HEK293 (cell line): ENCODE data around the gene SLFNL1.

ENCODE experiments used
- GLIS2 ChIP-seq: fragments of 450-650 bp; formaldehyde crosslinking; IDR thresholded peaks from 2 replicates; pipeline ENCODE4 v1.5.1; 2016; ENCODE audit warnings: missing biosample characterization, missing genetic modification characterization
- KLF1 ChIP-seq: fragments of 450-650 bp; formaldehyde crosslinking; IDR thresholded peaks from 2 replicates; pipeline ENCODE4 v1.5.1; 2016; ENCODE audit warnings: missing biosample characterization, missing genetic modification characterization
- MYNN ChIP-seq: fragments of 450-650 bp; formaldehyde crosslinking; IDR thresholded peaks from 2 replicates; pipeline ENCODE4 v1.5.1; 2016; ENCODE audit warnings: missing biosample characterization, missing genetic modification characterization, borderline replicate concordance
- RBAK ChIP-seq: fragments of 450-650 bp; formaldehyde crosslinking; IDR thresholded peaks from 2 replicates; pipeline ENCODE4 v1.5.1; 2016; ENCODE audit warnings: missing biosample characterization, missing genetic modification characterization
- REPIN1 ChIP-seq: fragments of 450-650 bp; formaldehyde crosslinking; IDR thresholded peaks from 2 replicates; pipeline ENCODE4 v1.5.1; 2017; ENCODE audit warnings: missing biosample characterization, missing genetic modification characterization, low read depth
- SP2 ChIP-seq: fragments of 450-650 bp; formaldehyde crosslinking; IDR thresholded peaks from 2 replicates; pipeline ENCODE4 v1.5.1; 2016; ENCODE audit warnings: missing biosample characterization, missing genetic modification characterization
- ZBTB49 ChIP-seq: fragments of 450-650 bp; formaldehyde crosslinking; IDR thresholded peaks from 2 replicates; pipeline ENCODE4 v1.5.1; 2016; ENCODE audit warnings: missing biosample characterization, missing genetic modification characterization, low read depth
- ZBTB7A ChIP-seq: fragments of 450-650 bp; formaldehyde crosslinking; IDR thresholded peaks from 2 replicates; pipeline ENCODE4 v1.5.1; 2016; ENCODE audit warnings: low read depth, missing biosample characterization, missing genetic modification characterization
- ZBTB8A ChIP-seq: fragments of 450-650 bp; formaldehyde crosslinking; IDR thresholded peaks from 2 replicates; pipeline ENCODE4 v1.5.1; 2016; ENCODE audit warnings: missing biosample characterization, missing genetic modification characterization
- ZNF114 ChIP-seq: fragments of 450-650 bp; formaldehyde crosslinking; IDR thresholded peaks from 2 replicates; pipeline ENCODE4 v1.5.0; 2017; ENCODE audit warnings: missing biosample characterization, missing genetic modification characterization
- ZNF211 ChIP-seq: fragments of 450-650 bp; formaldehyde crosslinking; IDR thresholded peaks from 2 replicates; pipeline ENCODE4 v1.5.1; 2016; ENCODE audit warnings: low read depth, missing biosample characterization, missing genetic modification characterization
- ZNF292 ChIP-seq: fragments of 450-650 bp; formaldehyde crosslinking; IDR thresholded peaks from 2 replicates; pipeline ENCODE4 v1.5.1; 2016; ENCODE audit warnings: low read depth, missing biosample characterization, missing genetic modification characterization, borderline replicate concordance
- ZNF311 ChIP-seq: fragments of 450-650 bp; formaldehyde crosslinking; IDR thresholded peaks from 2 replicates; pipeline ENCODE4 v1.5.1; 2017; ENCODE audit warnings: missing biosample characterization, missing genetic modification characterization, borderline replicate concordance
- ZNF350 ChIP-seq: fragments of 450-650 bp; formaldehyde crosslinking; IDR thresholded peaks from 2 replicates; pipeline ENCODE4 v1.5.0; 2017; ENCODE audit warnings: missing biosample characterization, mild to moderate bottlenecking, missing genetic modification characterization
- ZNF37A ChIP-seq: fragments of 450-650 bp; IDR thresholded peaks from 2 replicates; pipeline ENCODE4 v1.5.1; 2018; ENCODE audit warnings: missing biosample characterization, missing genetic modification characterization
- ZNF433 ChIP-seq: fragments of 450-650 bp; formaldehyde crosslinking; IDR thresholded peaks from 2 replicates; pipeline ENCODE4 v1.5.1; 2016; ENCODE audit warnings: missing biosample characterization, missing genetic modification characterization, low read depth
- ZNF529 ChIP-seq: fragments of 450-650 bp; formaldehyde crosslinking; IDR thresholded peaks from 2 replicates; pipeline ENCODE4 v1.5.1; 2017; ENCODE audit warnings: missing genetic modification characterization, missing biosample characterization; ENCODE audit not compliant: insufficient replicate concordance
- ZNF544 ChIP-seq: fragments of 450-650 bp; formaldehyde crosslinking; IDR thresholded peaks from 2 replicates; pipeline ENCODE4 v1.5.0; 2017; ENCODE audit warnings: missing biosample characterization, missing genetic modification characterization
- ZNF549 ChIP-seq: fragments of 450-650 bp; IDR thresholded peaks from 2 replicates; pipeline ENCODE4 v1.5.1; 2018; ENCODE audit warnings: missing biosample characterization, missing genetic modification characterization, mild to moderate bottlenecking, inconsistent platforms, moderate library complexity
- ZNF560 ChIP-seq: fragments of 450-650 bp; formaldehyde crosslinking; IDR thresholded peaks from 2 replicates; pipeline ENCODE4 v1.5.1; 2017; ENCODE audit warnings: missing biosample characterization, missing genetic modification characterization, borderline replicate concordance
- ZNF585B ChIP-seq: fragments of 450-650 bp; formaldehyde crosslinking; IDR thresholded peaks from 2 replicates; pipeline ENCODE4 v1.5.1; 2016; ENCODE audit warnings: missing biosample characterization, missing genetic modification characterization
- ZNF664 ChIP-seq: fragments of 450-650 bp; formaldehyde crosslinking; IDR thresholded peaks from 2 replicates; pipeline ENCODE4 v1.5.1; 2016; ENCODE audit warnings: missing biosample characterization, missing genetic modification characterization
- ZNF677 ChIP-seq: fragments of 450-650 bp; IDR thresholded peaks from 2 replicates; pipeline ENCODE4 v1.5.0; 2018; ENCODE audit warnings: missing biosample characterization, mild to moderate bottlenecking, missing genetic modification characterization, moderate library complexity
- ZNF701 ChIP-seq: fragments of 450-650 bp; formaldehyde crosslinking; IDR thresholded peaks from 2 replicates; pipeline ENCODE4 v1.5.1; 2016; ENCODE audit warnings: missing biosample characterization, missing genetic modification characterization
- ZNF777 ChIP-seq: fragments of 450-650 bp; formaldehyde crosslinking; IDR thresholded peaks from 2 replicates; pipeline ENCODE4 v1.5.1; 2017; ENCODE audit warnings: missing biosample characterization, missing genetic modification characterization, borderline replicate concordance
- ZNF785 ChIP-seq: fragments of 450-650 bp; formaldehyde crosslinking; IDR thresholded peaks from 2 replicates; pipeline ENCODE4 v1.5.1; 2016; ENCODE audit warnings: missing biosample characterization, missing genetic modification characterization
- ZSCAN5A ChIP-seq: fragments of 450-650 bp; formaldehyde crosslinking; IDR thresholded peaks from 2 replicates; pipeline ENCODE4 v1.5.1; 2016; ENCODE audit warnings: missing biosample characterization, missing genetic modification characterization
- TF ChIP-seq, protein P1 (sequence below): fragments of 450-650 bp; formaldehyde crosslinking; IDR thresholded peaks from 2 replicates; pipeline ENCODE4 v1.5.1; 2016; ENCODE audit warnings: missing biosample characterization, missing genetic modification characterization
- TF ChIP-seq, protein P2 (sequence below): fragments of 450-650 bp; formaldehyde crosslinking; IDR thresholded peaks from 2 replicates; pipeline ENCODE4 v1.5.1; 2016; ENCODE audit warnings: missing biosample characterization, missing genetic modification characterization
- TF ChIP-seq, protein P3 (sequence below): fragments of 450-650 bp; formaldehyde crosslinking; IDR thresholded peaks from 2 replicates; pipeline ENCODE4 v1.5.1; 2016; ENCODE audit warnings: missing biosample characterization, missing genetic modification characterization
- TF ChIP-seq, protein P4 (sequence below): fragments of 450-650 bp; formaldehyde crosslinking; IDR thresholded peaks from 2 replicates; pipeline ENCODE4 v1.5.1; 2016; ENCODE audit warnings: missing biosample characterization, missing genetic modification characterization

Gene SLFNL1

GRCh38 chr1:40979241-40980067 lies 42.1 kb downstream of the SLFNL1 start, which contains the start of gene CTPS1 (continued):
- TF ChIP-seq, protein P1, sequence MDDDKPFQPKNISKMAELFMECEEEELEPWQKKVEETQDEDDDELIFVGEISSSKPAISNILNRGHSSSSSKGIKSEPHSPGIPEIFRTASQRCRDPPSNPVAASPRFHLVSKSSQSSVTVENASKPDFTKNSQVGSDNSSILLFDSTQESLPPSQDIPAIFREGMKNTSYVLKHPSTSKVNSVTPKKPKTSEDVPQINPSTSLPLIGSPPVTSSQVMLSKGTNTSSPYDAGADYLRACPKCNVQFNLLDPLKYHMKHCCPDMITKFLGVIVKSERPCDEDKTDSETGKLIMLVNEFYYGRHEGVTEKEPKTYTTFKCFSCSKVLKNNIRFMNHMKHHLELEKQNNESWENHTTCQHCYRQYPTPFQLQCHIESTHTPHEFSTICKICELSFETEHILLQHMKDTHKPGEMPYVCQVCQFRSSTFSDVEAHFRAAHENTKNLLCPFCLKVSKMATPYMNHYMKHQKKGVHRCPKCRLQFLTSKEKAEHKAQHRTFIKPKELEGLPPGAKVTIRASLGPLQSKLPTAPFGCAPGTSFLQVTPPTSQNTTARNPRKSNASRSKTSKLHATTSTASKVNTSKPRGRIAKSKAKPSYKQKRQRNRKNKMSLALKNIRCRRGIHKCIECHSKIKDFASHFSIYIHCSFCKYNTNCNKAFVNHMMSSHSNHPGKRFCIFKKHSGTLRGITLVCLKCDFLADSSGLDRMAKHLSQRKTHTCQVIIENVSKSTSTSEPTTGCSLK (tag by site-specific recombination) = no peak
- TF ChIP-seq ZNF777 (tag by site-specific recombination) (peak; percentile 36; the same call in 1 of the 2 replicates), RBAK (tag by site-specific recombination) (no peak), ZNF211 (no peak), KLF1 (peak; percentile 66; the same call in 1 of the 2 replicates), ZNF701 (tag by site-specific recombination) (no peak), ZBTB49 (tag by site-specific recombination) (no peak), SP2 (tag by site-specific recombination) (peak; percentile 87), ZNF677 (no peak), ZNF433 (tag by site-specific recombination) (no peak), ZNF114 (tag by site-specific recombination) (no peak), ZSCAN5A (tag by site-specific recombination) (peak; percentile 35; the same call in 1 of the 2 replicates), ZNF585B (tag by site-specific recombination) (no peak), REPIN1 (tag by site-specific recombination) (peak; percentile 65; the same call in 1 of the 2 replicates), ZBTB8A (peak; percentile 96), ZNF292 (no peak), ZNF549 (tag by site-specific recombination) (no peak), ZBTB7A (tag by site-specific recombination) (peak; percentile 10; the same call in 1 of the 2 replicates), ZNF37A (no peak), ZNF529 (tag by site-specific recombination) (no peak), GLIS2 (tag by site-specific recombination) (peak; percentile 82), ZNF350 (tag by site-specific recombination) (no peak), ZNF785 (peak; percentile 82), ZNF544 (tag by site-specific recombination) (no peak), MYNN (no peak), ZNF560 (tag by site-specific recombination) (no peak), ZNF664 (no peak), ZNF311 (tag by site-specific recombination) (no peak)
- TF ChIP-seq, protein P2, sequence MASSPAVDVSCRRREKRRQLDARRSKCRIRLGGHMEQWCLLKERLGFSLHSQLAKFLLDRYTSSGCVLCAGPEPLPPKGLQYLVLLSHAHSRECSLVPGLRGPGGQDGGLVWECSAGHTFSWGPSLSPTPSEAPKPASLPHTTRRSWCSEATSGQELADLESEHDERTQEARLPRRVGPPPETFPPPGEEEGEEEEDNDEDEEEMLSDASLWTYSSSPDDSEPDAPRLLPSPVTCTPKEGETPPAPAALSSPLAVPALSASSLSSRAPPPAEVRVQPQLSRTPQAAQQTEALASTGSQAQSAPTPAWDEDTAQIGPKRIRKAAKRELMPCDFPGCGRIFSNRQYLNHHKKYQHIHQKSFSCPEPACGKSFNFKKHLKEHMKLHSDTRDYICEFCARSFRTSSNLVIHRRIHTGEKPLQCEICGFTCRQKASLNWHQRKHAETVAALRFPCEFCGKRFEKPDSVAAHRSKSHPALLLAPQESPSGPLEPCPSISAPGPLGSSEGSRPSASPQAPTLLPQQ (tag by site-specific recombination) = 0 out of 2 replicates have a peak, but pooled peaks have one; percentile 68
- TF ChIP-seq, protein P3, sequence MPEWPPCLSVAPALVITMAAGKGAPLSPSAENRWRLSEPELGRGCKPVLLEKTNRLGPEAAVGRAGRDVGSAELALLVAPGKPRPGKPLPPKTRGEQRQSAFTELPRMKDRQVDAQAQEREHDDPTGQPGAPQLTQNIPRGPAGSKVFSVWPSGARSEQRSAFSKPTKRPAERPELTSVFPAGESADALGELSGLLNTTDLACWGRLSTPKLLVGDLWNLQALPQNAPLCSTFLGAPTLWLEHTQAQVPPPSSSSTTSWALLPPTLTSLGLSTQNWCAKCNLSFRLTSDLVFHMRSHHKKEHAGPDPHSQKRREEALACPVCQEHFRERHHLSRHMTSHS = no peak
- TF ChIP-seq, protein P4, sequence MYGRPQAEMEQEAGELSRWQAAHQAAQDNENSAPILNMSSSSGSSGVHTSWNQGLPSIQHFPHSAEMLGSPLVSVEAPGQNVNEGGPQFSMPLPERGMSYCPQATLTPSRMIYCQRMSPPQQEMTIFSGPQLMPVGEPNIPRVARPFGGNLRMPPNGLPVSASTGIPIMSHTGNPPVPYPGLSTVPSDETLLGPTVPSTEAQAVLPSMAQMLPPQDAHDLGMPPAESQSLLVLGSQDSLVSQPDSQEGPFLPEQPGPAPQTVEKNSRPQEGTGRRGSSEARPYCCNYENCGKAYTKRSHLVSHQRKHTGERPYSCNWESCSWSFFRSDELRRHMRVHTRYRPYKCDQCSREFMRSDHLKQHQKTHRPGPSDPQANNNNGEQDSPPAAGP = no peak; the same call in 1 of the 2 replicates
